GM12891 (cell line): ENCODE results near the gene ASIC4.

ENCODE experiments used
- POLR2A ChIP-seq: IDR thresholded peaks from 2 replicates; pipeline ENCODE4 v1.6.1; 2011; ENCODE audit warnings: low read depth, low read length, control low read depth
- POLR2AphosphoS5 ChIP-seq: IDR thresholded peaks from 2 replicates; pipeline ENCODE4 v1.6.1; 2011; ENCODE audit warnings: low read depth, low read length, control low read depth
- TAF1 ChIP-seq: IDR thresholded peaks from 2 replicates; pipeline ENCODE4 v1.6.1; 2011; ENCODE audit warnings: low read depth, low read length, control low read depth

DNA sequence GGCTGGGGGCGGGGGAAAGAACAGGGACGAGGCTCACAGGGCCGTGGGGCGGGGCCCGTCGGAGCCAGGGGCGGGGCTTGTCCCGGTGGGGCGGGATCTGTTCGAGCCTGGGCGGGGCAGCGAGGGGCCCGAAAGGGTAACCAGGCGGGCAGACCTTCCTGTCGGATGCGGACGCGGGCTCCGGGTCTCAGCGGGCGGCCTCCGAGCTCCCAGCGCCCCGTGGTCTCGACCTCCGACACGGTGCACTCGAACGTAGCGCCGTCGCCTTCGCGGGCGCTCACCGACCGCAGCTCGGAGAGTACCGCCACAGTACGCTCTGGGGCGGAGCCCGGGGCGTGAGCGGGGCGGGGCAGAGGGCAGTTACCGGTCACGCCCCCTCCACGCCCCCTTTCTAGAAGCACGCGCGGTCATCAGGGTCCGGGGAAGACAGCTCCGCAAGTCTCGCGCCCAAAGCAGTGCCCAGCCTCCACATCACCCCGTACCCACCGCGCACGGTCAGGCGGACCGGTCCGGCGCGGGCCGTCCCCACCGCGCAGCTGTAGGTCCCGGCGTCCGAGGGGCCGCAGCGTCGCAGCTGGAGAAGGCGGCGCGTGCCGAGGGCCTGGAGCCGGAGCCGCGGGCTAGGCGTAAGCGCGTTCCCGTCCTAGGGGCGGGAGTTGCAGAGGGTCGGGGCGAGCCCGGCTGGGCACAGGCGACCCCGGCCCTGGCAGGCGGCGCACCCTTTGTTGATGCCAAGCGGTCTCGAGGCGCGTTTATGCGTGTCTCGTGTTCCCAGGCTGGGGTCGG is 38.3 kb downstream of the ASIC4 start:
- TF ChIP-seq POLR2A = no peak
- no peak for TF ChIP-seq POLR2AphosphoS5
- no peak for TF ChIP-seq TAF1
